NCI-H1436 treated with DMSO at 0.1 percent for 48 hours (cell line): Measurements from ENCODE around the gene CLSTN3.

Experiments
- DNase-seq: peaks from one replicate; lab custom pipeline; 2025; lab: John Stamatoyannopoulos, UW

CLSTN3 gene

DNA sequence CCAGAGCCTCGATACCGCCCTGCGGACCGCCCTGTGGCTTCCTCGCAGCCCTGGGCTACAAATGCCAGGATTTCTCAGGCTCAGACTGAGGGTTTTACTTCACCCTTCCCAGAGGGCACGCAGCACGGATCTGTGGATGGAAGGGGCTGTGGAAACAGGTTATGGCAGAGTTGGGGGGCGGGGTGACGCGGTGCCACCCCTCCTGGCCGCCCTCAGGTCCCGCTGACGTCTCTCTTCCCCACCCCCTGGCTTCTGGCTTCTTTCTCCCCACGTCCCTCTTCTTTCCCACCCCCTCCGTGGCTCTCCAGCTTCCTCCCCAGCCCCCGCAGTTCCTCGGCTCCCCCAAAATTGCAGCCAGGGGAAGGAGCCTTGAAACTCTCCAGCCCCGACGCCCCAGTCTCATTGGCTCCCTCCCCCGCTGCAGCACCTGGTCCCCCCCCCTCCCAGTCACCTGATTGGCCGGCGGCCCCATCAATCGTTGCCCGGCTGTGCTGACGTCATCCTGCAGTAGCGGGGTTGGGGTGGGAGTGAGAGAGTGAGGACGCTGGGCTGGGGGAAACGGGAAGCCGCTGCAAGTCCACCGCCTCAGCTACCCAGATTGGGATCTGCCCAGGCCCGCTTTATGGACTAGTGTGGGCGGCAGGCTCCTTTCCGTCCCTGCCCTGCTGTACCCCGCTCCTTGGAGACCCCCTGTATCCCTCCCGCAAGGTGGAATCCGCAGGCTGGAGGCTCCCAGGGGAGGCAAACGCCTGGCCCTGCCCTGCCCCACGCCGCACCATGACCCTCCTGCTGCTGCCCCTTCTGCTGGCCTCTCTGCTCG lies at the start of gene CLSTN3:
Gene CLSTN3, plus strand, starts transcription at position 500 of the 820 bp plus-strand sequence. Its CDS starts 278 bp downstream, at position 778.
- DNase-seq = no peak

DNA sequence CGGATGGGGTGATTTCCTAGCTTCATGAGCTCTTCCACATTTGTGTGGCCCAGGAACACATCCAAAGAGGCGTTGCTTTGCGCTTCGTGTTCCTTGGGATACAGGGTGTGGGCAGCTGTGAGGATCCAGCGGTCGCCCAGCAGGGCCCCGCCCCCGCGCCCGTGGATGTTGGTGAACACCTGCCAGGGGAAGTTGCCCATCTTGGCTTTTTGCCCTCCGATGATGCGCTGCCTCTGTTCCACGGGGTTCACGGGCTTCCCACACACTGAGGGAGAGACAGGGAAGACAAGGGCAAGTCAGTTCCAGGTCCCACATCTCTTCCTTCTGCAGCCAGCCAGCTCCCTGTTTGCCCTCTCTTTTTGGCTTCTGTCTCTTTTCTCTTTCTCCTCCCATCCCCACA lies 49.1 kb upstream of the CLSTN3 start:
- DNase-seq = no peak

DNA sequence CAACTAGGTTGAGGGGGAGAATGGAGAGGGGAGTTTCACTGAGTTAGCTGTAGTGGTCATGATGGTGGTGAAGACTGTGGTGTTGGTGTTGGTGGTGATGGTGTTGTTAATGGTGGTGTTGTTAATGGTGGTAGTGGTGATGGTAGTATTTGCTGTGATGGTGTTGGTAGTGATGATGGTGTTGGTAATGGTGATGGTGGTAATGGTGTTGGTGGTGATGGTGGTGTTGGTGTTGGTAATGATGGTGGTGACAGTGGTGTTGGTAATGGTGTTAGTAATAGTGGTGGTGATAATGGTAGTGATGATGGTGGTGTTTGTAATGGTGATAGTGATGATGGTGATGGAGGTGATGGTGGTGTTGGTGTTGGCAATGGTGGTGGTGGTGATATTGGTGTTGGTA lies 47.0 kb upstream of the CLSTN3 start:
- DNase-seq = no peak

DNA sequence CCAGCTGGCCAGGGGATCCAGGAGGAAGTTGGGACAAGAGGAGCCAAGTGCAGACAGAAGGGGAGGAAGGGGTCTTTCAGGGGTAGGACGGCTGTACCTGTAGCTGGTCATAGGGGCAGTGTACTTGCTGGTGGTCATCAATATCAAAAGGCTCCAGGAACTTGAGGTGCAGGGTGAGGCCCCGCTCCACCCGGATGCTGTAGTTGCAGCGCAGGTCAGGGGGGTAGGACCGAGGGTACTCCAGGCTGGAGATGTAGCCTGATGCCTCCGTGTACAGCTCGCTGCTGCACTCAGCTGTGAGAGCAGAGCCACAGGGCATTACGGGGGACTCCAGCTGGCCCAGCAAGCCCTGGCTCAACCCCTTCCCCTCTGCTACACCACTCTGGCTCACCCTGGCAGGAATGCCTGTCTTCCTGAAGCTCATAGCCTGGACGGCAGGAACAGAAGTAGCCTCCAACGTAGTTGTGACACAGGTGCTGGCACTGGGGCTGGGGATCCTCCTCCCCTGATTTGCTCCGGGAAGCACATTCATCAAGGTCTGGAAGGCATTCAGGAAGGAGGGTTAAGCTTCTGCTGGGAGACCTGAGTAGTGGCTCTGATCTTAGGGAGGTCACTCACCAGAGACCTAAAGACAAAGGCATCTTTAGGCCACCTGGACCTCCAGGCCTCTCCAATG lies 40.8 kb upstream of the CLSTN3 start:
- no peak for DNase-seq

DNA sequence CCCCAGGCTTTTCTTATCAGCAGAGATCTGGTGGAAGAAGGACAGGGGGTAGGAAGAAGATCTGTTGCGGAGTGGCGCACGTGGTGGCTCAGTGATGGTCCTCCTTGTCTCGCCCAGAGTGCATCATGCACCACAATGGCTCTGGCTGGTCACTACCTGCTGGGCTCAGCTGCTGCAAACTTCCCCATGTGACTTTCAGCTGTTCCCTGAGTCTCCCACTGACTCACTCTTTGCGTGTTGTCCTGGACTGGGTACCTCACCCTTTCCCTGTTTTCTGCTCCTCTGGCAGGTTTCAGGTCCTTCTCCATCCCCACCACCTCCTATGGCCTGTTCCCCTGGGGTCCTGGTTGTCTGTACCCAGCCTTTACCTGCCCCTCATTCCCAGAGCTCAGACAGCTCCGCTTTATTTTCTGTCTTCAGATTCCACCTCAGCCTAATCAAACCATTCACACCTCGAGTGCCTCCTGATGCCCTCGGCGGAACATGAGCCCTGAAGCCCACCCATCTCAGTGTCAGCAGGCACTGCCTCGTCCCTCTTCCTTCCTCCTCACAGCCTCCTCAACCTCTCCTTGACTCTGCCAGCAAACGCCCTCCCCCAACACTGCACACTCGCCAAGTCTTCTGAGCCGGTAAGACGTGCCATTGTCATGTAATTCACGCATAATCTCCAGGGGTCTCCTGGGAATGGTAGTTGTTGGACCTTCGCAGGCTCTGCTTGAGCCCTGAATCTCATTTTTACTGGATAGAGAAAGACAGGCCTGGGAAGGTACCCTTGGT lies 39.8 kb upstream of the CLSTN3 start:
- DNase-seq = no peak

DNA sequence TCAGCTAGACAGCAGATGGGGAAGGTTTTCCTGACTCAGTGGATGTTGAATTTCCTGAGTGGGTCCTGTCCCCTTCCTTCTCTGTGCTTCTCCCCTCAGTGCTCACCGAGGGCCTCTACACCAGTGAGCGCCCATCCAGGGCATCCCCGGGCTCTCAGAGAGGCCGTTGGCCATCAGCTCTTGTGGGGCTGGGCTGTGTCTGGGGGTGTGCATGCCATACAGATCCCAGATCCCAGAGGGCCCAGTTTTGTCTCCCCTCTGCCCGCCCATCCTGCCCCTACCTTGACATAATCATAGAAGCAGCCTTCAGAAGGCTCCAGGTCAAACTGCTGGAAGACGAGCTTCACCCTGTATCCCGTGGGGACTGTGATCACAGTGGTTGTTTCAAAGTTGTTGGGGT lies 39.0 kb upstream of the CLSTN3 start:
- no peak for DNase-seq

DNA sequence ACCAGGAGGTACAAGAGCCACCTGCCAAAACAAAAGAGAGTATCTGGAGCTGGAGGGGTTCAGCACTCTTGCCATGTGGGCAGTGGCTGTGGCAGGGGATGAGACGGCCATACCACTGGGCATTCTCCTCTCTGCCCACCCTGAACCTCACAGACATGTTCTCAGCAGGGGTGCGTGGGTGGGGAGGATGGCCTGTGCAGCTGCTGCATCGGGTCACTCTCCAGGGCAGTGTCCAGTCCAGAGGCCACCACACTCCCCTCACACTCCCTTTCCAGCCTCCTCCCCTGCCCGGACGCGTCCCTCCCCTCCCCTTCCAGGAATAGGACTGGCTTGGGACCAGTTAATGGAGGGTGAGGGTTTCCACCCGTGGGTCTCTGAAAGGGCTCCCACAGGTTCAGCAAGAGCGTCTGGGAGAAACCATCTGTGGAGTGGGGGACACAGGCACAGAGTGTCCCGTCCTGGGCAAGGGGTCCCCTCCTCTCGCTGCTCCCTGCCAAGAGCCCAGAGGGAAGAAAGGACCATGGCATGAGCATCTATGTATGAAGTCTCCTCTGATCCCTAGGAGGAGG lies 38.4 kb upstream of the CLSTN3 start:
- DNase-seq = no peak

DNA sequence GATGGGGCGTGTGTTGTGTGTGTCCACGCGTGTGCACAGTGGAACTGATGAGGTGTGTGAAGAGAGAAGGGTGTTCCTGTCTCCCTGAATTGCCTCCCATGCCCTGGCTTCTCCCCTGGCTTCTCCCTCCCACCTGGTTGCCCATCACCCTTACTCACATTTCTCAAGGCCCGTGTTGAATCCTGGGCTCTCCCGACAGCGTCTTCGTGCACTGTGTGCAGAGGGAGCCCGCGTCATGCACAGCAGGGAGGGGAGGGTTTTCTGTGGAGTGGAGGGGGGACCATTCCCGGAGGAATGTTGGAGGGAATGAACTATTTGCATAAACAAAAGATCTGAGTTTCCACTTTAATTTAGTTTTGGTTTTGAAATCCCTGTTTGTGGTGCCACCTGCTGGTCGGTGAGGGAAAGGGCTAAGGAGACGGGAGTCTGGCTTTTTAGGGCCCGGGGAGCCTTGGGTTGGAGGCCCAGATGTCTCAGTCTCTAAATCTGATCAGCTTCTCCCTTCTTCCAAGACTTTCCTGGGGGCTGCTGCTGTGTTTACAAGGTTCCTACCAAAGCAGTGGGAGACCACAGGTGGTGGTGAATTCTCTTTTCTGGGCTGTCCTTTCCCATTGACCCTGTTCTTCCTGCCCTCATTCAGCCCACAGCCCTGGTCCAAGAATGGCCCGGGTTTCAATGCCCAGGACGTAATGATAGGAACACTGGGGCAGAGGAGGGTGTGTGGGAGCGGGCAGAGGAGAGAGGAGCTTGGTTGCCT lies 37.8 kb upstream of the CLSTN3 start, which contains the start of gene C1R:
Gene C1R, minus strand, starts transcription at position 217 of the 757 bp plus-strand sequence. Its CDS starts 57 bp downstream, at position 160.
- no peak for DNase-seq

DNA sequence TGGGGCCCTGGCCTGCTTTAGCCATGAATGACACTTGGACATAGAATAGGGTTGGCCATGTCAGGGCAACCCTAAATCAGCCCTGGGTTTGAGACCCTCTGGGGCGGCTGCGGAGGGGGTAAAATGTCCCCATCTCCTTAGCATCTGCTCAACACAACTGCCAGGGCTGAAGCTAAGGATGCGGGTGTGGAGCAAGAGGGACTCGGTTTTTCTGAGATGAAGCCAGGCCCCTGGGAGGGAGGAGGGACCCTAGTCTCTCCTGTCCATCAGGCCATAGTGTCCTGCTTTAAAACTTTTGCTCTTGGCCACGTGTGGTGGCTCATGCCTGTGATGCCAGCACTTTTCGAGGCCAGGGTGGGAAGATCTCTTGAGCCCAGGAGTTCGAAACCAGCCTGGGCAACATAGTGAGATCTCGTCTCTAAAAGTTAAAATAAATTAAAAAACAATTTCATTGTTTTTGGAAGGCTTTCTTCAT lies 37.1 kb upstream of the CLSTN3 start:
- no peak for DNase-seq

DNA sequence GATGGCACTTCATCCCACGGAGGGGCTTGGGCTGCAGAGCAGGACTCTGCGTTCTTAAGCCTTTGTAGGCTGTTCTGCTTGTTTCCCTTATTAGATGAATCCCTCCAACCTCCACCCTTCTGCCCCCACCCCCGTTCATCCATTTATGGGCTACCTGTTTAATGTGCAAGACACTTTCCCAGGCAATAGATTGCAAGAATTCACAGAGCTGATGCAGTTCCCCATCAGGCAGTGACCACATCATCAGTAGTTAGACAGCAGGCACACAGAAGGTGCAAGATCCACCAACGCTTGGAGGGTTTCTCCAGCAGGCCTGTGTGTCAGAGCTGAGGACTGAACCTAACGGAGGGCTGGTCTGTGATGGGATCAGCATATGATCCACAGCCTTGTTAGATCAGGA lies 36.7 kb upstream of the CLSTN3 start:
- no peak for DNase-seq

DNA sequence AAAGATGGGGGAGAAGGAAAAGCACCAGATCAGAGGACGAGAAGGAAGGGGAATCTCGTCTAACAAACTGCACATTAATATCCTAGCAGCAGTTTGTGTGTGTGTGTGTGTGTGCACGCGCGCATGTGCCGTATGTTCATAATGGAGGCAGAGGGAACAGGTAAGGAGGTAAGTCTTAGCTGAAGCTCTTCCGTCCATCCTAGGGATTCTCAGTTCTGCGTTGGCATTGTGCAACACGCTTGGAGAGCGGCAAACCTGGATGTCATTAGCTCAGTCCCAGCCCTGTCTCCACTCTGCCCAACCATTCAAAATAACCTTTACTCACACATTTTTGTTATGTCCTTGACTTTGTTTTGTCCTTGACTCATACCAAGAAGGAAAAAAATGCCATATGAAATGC lies 36.3 kb upstream of the CLSTN3 start:
- no peak for DNase-seq

DNA sequence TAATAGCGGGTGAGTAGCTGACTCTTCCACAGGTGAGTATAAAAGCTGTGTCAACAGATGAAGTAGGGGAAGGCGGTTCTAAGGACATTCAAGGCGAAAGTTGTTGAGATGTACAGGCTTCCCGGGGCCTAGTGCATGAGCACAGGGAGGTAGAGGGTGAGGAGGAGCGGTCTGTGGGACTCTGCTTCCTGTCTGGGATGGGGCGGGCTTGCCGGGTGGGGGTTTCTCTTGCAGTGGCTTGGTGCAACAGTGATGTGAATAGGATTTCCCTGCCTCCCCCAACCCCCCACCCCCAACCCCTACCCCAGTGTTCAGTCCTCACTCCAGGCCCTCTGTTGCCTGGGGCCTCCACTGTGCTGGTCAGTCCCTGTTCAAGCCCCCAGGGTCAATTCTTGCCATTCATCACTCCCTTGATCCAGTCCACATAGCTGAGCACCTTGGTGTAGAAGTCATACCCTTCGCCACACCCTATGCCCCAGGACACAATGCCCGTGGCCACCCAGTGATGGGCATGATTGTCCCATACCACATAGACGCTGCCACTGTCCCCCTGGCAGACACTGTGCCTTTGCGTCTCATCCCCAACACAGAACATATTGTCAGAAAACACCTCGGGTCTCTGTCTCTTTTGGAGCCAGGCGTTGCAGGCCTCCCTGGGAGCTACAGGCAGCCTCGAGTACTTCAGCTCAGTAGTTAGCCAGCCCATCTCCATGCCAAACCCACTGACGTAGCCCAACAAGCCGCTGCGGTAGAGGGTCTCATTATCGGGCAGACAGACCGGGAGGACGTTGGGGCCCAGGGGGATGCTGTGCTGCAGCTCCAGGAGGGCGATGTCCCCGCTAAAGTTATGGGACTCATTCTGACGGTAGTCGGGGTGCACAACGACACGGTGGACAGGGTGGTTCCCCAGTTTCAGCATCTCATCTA lies 33.9 kb upstream of the CLSTN3 start:
- no peak for DNase-seq

DNA sequence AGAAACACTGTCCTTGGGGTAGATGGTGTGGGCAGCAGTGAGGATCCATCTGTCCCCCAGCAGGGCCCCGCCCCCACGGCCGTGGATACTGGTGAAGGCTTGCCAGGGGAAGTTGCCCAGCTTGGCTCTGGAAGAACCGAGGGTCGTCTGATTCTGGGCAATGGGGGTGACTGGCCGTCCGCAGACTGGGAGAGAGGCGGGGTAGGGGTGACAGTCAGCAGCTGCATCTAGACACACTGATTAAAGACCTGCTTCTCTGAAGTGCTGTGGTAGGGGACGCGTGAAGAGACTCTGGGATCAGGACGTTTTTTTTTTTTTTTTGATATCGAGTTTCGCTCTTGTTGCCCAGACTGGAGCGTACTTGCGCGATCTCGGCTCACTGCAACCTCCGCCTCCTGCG lies 33.2 kb upstream of the CLSTN3 start:
- DNase-seq = no peak

DNA sequence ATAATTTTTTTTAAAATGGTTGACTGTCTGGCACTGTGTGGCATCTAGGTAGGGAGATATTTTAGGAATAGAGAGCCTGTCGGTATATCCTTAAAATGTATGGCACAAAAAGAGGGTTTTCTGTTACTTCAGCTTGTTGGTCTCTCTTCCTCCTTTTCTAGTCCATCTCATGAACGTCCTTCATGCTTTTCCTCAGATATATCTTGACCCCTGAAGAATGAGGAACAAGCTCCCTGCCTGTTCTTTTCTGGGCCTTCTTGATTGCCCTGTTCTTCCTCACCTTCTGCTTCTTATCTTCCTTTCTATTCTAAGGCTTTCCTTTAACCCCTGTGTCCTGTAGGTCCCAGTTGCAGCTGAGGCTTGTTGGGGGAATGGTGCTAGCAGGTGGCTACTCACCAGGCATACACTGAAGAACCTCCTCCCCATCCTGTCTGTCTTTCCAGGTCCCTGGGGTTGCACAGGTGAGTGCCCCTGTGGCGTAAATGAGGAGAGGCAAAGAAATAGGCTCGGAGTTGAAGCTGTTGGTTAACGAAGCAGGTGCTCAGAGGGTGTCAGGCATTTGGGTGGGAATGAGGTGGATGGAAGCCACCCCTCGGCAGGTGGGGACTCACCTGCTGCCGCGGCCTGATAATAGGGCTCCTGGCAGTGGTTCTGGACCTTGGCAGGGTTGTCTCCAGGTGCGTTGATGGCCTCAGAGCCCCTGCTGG lies 30.7 kb upstream of the CLSTN3 start:
- DNase-seq = no peak

DNA sequence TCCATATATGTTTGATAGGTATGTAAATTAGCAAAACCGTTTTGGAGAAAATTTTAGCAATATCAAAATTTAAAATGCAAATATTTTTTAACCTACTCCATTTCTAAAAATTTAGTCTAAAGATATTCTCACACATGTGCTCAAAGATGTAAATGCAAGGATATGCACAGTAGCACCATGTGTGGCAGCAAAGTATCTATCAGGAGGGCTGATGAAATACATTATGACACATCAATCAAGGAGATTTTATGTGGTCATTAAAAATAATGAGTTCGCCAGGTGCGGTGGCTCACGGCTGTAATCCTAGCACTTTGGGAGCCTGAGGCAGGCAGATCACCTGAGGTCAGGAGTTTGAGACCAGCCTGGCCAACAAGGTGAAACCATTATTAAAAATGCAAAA lies 29.9 kb upstream of the CLSTN3 start:
- no peak for DNase-seq

DNA sequence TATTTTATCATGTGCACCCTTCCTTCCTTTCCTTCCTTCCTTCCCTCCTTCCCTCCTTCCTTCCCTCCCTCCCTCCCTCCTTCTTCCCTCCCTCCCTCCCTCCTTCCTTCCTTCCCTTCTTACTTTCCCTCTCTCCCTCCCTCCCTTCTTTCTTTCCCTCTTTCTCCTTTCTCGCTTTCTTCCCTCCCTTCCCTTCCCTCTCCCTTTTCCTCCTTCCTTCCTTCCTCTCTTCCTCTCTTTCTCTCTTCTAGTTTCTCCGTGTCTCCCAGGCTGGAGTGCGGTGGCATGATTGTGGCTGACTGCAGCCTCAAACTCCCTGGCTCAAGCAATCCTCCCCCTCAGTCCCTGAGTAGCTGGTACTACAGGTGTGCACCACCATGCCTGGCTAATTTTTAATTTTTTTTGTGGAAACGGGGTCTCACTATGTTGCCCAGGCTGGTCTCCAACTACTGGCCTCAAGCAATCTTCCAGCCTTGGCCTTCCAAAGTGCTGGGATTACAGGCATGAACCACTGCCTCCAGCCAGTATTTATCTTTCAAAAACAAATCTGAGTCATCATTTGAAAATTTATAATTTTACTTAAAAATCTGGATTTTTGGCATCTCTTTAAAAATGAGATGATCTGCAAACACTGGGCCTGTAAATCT lies 29.0 kb upstream of the CLSTN3 start:
- no peak for DNase-seq

DNA sequence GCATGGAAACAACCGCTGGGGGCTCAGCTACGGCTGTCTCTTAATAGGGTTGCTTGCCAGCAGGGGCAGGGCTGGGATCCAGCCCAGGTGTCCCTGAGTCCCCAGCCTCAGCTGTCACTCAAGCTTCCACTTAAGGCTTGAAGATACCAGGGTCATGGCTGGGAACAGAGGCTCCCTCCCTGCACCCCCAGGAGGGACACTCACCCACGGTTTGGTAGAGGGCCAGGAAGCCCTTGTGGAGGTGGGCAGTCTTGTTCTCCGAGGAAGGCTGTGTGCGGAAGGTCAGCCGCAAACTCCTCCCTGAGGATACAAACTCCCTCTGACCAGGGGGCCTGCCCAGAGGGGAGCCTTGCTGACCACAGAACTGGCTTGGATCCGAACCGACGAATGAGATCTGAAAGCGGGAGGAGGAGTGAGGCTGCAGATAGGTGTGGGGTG lies 28.5 kb upstream of the CLSTN3 start:
- DNase-seq = no peak

DNA sequence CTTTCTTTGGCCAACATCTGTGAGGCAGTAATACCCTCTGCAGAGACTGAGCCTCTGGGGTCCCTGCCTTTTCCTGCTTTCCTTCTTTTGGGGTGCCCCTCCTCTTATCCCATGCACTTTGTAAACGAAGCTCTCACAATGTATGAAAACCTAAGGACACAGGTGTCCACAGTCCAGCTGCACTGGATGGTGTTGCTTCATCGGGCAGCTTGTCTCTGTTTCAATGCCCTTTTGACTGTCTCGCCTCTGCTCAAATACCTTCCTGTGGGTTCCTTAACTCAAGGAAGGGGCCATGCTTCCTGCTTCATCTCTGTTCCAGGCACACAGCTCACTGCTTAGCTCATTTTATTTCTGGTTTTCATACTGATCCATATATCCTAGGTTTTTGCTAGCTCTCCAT lies 27.6 kb upstream of the CLSTN3 start:
- DNase-seq = no peak
